Measurements from ENCODE around the gene MYH9.
"Not testable (repeated sequence)": the region's sequence is repeated elsewhere in the genome, so short reads cannot be mapped to it uniquely, and the experiment has no call there.

Gene MYH9

DNA sequence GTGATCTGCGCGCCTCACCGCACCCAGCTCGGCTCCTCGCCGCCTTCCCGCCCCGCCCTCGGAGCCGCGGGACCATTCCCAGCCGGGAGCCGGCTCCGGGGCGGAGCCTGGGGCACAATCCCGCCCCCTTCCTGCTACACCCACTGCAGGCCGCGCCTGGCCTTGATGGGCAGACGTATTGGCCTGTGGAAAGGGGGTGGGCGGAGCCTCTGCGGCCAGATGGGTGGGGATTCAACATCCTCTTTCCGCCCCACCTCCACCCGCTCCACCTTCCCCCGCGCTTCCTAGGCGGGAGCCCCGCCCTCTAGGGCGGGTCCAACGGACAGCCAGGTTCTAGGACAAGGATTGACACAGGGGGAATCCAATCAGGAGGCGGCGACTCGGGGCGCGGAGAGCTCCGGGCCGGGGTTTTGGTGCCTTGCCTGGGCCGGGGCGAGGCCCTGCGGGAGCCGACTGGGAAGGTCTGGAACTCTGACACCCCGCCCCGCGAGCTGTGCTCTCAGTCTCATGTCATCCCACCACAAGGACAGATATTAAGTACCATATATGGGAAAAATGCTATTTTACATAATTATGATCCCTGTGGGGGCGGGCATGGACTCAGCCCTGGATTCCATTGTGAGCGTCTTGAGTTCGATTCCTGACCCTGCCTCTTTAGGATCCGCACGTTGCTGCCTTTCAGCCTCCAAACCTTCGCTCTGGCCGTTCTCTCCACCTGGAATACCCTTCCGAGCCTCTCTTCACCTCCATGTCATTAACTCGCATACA is at the start of gene MYH9:
Gene MYH9 (minus strand): TSS at position 9 of the 768 bp plus-strand sequence. CDS start 38,731 bp downstream, outside the sequence.
- DNase-seq: peak; percentile 99

DNA sequence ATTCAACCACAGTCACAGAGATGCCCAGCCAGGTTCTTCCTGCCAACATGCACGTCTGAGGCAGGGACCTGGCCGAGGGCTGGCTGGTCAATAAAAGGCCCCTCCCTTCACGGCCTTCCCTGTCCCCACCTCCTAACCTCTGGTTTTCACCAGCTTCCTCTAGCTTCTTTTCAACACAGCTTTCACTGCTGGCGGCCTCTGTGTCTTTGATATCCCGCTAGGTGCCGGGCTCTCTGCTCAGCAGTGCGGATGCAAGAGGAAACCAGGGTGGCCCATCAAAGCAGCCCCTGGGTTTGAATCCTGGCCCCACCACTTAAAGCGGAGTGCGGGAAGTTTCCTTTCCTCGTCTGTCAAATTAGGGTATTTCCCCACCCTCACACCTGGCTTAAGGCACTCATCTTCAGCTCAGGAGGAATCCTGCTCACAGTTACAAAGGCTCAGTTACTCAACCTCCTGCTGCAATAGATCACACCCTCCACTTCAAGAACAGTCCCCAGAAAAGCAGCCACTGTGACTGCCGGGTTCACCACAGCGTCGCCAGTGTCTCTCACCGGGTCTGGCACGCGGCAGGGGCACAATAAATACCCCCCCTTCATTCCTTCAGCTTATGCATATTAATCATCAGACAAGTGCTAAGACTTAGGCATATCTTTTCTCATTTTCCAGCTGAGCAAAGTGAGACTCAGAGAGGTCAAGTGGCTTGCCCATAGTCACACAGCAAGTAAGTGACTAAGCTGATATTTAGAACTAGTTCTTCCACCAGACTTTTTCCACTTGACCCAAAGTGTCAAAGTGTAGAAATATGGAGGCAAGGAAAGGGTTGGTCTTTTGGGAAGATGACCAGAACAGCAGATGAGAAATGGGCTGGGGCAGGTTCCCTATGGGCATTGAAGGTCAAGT is 48.0 kb upstream of the MYH9 start:
- peak; percentile 65 to 74 for DNase-seq

DNA sequence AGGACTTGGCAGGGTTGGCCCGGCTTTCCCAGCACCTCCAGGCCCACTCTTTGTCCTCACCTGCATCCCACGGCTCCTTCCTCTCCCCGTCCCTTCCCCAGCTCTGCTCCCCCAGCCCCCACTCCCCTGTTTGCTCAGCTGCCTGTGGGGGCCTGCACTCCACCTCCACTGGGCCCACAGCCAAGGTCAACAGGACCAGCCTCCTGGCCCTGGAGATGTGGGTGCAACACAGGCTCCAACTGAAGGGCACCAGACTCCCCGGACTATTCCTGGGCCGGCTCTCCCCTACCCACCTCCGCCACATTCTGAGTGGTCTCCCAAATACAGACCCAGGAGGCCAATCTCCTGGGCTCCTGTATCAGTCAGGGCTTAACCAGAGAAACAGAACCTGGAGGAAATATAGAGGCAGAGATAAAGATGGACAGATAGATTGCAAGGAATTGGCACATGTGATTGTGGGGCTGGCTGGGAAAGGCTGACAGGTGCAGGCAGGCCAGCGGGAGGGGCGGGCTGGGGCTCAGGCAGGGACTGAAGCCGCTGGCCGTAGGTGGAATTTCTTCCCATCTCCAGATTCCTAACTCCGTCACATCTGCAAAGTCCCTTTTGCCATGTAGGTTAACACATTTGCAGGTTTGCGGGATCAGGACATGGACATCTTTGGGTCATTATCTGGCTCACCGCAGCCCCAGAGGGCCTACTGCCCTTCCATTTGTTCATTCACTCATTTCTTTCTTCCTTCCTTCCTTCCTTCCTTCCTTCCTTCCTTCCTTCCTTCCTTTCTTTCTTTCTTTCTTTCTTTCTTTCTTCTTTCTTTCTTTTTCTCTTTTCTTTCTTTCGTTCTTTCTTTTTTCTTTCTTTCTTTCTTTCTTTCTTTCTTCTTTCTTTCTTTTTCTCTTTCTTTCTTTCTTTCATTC is 45.8 kb upstream of the MYH9 start:
- no peak for DNase-seq

DNA sequence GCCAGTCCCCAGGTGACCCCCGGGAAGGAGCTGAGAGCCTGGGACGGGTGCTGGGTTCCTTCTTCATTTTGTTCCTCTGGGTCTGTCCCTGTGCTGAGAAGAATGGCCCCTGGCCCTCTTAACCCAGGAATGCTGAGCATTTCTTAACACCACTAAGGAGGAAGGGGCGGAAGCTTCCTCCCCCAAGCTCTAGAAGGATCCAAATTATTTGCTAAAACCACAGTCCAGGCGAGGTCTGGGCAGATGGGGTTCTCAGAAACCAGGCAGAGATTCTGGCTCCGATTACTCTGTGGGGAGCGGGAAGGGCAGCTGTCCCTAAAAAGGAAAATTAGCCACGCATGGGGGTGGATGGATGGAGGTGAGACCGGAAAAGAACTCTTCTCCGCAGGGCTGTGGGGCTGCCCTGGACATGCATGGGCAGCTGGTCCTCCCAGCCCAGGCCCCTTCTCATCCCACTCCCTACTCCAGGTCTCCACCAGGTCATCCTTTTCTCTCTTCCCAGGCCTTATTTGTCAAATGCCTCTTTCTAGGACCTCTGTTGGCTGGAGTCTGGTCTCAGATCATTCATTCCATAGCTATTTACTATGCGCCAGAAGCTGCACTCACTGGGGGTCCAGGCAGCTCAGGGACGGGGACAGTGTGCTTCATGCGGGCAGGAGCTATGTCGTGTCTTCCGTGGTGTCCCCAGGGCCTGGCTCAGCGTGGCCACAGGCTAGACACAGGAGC is 45.0 kb upstream of the MYH9 start:
- DNase-seq: no peak

DNA sequence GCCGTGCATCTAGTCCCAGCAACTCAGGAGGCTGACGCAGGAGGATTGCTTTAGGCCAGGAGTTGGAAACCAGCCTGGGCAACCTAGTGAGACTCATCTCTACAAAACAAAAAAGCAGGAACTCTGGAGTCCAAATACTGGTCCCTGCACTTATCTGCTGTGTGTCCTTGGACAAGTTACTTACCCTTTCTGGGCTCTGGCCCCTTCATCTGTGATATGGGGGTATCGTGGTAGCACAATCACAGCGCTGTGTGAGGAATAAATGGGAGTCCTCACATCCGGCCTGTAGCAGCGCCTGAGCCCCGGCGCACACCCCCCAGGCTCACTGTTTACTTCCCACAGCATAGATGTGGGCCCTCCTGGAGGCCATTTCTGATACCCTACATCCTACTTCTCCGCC is 44.2 kb upstream of the MYH9 start:
- DNase-seq: no peak

- no peak for DNase-seq
Observed at GRCh38 chr22:36430863-36431262, 43.1 kb upstream of the MYH9 start.

- DNase-seq: not testable (repeated sequence)
Observed at GRCh38 chr22:36427952-36428351, 40.2 kb upstream of the MYH9 start.

DNA sequence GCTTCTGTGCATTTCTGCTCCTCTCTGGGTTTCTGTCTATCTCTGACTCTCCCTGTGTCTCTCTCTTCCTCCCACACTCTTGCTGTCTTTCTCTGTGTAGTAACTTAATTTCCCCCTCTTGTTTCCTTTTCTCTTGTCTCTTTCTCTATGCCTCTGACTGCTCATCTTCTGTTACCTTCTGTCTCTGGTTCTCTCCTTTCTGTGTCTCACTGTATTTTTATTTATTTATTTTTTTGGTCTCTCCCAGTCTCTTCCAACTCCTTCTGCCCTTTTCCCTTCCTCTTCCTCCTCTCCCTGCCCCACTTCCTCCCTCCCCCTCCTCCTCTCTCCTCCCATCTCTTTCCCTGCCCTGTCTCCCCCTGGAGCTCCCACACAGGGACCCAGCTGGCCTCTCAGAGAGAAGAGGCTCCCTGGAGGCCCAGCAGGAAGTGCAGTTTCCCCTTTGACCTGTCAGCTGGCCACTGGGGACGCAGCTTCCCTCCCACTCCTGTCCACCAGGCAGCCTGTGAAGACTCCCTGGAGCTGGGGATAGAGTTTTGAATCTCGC is 38.3 kb upstream of the MYH9 start:
- no peak for DNase-seq

DNA sequence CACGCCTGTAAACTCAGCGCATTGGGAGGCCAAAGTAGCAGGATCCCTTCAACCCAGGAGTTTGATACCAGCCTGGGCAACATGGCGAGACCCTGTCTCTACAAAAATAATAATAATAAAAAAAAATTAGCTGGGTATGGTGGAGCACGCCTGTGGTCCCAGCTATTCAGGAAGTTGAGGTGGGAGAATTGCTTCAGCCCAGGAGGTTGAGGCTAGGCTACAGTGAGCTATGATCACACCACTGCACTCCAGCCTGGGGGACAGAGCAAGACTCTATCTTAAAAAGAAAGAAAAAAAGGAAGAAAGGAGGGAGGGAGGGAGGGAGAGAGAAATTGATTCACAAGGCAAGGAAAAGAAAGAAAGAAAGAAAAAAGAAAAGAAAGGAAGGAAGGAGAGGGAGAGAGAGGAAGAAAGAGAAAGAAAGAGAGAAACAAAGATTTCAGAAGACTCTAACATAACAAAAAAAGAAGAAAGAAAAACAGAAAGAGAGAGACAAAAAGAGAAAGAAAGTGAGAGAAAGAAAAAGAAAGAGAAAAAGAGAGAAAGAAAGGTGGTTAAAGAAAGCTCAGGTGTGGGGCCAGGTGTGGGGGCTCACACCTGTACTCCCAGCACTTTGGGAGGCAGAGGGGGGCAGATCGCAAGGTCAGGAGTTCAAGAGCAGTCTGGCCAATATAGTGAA is 37.3 kb upstream of the MYH9 start:
- no peak for DNase-seq

DNA sequence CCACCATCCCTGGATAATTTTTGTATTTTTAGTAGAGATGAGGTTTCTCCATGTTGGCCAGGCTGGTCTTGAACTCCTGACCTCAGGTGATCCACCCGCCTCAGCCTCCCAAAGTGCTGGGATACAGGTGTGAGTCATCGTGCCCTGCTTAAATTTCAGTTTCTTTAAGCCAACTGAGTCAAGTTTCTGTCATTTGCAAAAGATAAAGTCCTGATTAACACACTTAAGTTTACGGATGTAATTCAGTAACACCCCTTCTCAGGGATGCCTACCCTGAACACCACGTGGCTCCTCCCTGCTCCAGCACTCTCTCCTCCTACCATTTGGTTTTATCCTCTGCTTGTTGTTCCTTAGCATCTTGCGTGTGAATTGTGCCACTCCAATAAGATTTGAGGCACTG is 36.7 kb upstream of the MYH9 start:
- not testable (repeated sequence) for DNase-seq

DNA sequence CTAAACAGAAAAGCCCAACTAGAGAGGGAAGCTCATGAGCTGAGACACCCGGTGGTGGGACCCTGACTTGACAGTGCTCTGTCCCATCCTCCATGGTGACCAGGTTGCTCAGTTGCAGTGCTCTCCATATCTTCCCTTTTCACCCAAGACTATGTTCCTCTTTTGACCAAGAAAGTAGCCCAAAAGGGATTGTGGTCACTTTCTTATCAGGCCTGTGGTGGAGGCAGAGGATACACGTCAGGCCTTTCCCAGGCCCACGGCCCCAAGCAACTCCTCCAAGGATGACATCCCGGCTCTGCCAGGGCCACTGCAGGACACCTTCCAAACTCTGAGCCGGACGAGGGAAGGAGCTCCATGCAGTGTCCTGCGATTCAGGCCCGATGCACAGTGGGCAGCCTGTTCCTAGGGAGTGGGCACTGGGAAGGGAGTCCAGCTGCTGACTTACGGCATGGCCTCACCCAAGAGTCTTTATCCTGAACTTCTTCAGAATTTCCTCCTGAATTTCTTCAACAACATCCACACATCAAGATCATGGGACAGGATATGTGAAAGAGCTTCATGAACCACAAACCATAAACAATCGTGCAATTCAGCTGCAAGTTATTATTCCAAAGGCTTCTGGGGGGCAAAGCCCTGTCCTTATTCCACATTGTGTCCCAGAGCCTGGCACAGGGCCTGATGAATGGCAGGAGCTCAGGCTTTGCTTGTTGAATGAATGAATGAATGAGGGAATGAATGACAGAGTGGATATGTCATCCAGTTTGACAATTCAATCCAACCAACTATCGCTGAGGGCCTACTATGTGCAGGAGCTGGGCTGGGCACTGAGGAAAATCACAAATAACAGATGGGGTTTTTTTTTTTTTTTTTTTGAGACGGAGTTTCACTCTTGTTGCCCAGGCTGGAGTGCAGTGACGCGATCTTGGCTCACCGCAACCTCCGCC is 36.0 kb upstream of the MYH9 start:
- DNase-seq: no peak

DNA sequence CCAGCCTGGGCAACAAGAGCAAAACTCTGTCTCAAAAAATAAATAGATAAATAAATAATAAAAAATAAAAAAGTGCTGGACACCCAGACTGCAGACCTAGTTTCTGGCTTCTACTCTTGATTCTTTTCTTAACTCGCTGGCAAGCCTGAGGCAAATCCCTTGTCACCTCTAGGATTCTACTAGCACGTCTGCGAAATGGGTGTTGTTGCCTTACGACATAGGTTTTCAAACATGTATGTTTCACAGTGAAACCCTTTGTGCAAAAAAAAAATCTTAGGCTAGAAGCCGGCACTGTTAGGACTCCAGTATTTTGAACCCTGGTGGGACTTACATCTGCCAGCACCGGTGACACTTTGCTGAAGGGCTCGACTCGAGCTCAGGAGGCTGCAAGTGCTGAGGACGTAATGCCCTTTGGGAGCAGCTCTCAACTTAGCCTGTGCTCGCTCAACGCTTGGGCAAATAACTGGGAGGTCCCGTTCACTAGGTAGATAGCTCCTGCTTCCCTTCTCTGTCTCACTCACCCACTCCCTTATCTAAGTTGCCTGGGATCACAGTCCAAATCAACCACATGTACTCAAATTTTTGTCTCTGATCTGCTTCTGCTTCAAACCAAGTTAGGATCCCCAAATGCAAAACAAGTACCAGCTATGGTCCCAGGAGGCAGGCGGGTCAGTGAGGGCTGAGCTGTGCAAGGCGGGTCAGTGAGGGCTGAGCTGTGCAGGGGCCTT is 34.7 kb upstream of the MYH9 start:
- DNase-seq: no peak

GRCh38 chr22:36419912-36420882 is 32.4 kb upstream of the MYH9 start:
- DNase-seq: no peak

DNA sequence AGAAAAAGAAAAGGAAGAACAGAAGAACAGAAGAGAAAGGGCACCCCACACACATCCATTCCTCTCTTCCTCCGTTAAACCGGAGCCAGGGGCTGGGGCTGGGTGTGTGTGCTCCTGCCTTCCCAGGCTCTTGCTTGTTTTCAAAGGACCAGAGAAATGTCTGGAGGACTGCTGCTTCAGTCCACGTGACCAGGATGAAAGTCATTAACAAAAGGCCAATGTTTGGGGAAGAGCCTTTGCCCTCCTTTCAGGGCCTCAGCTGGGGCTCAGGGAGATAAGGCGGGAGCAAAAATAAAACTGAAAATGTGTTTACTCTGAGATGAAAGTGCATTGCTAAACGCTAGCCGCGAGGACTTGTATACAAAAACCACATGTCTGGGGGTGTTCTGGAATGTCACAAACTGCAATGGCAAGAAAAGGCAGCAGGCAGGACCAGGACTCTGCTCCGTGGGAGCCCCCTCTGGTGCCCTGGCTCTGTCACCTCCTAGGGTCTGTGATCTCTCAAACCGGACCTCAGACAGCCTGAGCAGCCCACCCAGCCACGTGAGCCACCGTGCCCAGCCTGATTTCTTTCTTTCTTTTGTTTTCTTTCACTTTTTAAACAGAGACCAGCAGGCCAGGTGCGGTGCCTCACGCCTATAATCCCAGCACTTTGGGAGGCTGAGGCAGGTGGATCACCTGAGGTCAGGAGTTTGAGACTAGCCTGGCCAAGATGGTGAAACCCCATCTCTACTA is 31.6 kb upstream of the MYH9 start:
- DNase-seq: no peak

GRCh38 chr22:36417281-36417686 is 29.5 kb upstream of the MYH9 start:
- no peak for DNase-seq

- DNase-seq: no peak
Observed at GRCh38 chr22:36415415-36416168, 27.8 kb upstream of the MYH9 start.

Measured in activated CD4-positive, alpha-beta T cell treated with anti-CD3 and anti-CD28 coated beads for 4 hours (primary cell).